ENCODE measurements around the gene NOL8.

DNA sequence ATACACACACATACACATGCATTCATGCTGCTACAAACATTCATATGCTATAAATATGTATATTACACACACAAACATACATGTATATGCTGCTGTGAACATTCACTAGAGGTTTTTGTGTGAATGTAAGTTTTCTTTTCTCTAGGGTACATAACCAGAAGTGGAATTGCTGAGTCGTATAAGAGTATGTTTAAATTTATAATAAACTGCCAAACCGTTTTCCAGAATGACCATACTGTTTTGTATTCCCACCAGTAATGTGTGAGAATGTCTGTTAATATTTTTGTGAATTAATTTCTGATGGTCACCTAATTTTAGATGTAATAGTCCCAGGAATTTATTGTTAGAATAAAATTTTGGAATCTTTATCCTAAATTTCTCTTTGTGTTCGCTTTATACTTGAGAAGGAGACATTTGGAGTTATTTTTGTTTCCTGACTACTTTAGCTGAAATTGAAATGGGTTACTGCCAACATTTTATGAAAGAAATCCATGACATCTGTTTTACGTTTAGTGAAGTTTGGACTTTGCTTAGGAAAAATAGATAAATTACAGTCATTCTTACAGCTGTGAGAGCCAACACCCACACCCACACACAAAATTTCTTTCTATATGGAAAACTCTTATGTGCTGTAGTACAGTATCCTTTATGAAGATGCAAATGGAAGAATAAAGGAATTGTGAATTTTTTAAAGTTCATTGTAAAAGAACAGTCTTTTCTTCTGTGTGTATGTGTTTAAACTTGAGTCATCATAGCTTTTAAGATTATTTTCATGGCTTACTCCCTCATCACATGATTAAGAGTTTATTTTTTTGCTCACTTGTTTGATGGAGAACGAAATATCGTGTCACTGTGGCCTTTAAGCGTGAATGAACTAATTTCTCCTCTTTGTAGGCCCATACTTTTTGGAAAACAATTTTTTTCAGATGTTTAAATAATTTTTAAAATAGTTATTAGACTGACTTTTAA is 24.9 kb upstream of the NOL8 start:
- TF ChIP-seq, protein P1, sequence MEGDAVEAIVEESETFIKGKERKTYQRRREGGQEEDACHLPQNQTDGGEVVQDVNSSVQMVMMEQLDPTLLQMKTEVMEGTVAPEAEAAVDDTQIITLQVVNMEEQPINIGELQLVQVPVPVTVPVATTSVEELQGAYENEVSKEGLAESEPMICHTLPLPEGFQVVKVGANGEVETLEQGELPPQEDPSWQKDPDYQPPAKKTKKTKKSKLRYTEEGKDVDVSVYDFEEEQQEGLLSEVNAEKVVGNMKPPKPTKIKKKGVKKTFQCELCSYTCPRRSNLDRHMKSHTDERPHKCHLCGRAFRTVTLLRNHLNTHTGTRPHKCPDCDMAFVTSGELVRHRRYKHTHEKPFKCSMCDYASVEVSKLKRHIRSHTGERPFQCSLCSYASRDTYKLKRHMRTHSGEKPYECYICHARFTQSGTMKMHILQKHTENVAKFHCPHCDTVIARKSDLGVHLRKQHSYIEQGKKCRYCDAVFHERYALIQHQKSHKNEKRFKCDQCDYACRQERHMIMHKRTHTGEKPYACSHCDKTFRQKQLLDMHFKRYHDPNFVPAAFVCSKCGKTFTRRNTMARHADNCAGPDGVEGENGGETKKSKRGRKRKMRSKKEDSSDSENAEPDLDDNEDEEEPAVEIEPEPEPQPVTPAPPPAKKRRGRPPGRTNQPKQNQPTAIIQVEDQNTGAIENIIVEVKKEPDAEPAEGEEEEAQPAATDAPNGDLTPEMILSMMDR (IDR thresholded peaks at IDR 0.05; ENCODE audit: low read length): no peak
- TF ChIP-seq EZH2 (optimal IDR thresholded peaks at IDR 0.05; ENCODE audit: low read depth, low read length): no peak
